ENCODE measurements around the gene TP53I11.

- TF ChIP-seq TSHZ2 (CRISPR knock-in tag; IDR thresholded peaks at IDR 0.05) (no peak), CREB5 (CRISPR knock-in tag; IDR thresholded peaks at IDR 0.05; ENCODE audit: low read depth) (no peak)
These were observed 10.3 kb downstream of the TP53I11 start for GRCh38 chr11:44940404-44940803.
